ENCODE measurements around the gene CACNA1S.

The CACNA1S gene

DNA sequence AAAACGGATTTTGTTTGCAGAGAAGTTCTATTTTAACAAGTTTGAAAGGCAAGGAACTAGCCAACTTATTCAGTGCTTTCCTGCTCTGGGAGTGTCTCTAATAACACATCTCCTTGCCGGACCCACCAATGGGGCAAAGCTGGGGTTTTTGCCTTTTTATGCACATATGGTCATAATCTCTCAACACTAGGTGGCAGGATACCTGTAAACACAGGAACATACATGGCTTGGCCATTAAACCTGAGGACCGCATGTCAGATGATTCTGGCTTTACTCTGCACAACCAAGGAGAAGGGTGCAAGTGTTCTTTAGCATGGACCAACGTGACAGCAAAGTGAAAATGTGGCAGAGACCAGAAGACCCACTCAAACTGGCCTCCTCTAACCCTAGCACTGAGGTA is 37.2 kb upstream of the CACNA1S start:
- H3K23ac ChIP-seq (ENCODE audit: low read depth, low read length, poor library complexity), result no peak overlapping the region
- no peak overlapping the region for H2BK15ac ChIP-seq (ENCODE audit: low read length)
- no peak overlapping the region for H3K4me3 ChIP-seq (ENCODE audit: low read length in 2 of 2)
- H3K27me3 ChIP-seq (ENCODE audit: control insufficient read depth in 3 of 3, insufficient read depth in 3 of 3, low read depth in 1 of 3, low read length in 3 of 3), result no peaks in the 10 kb centered on the region
- no peak overlapping the region for H3K4me2 ChIP-seq (ENCODE audit: insufficient read depth, low read length, poor library complexity, severe bottlenecking)
- peaks cover 2 to 8% of the 10 kb centered on the region in 2 donors for H3K4me1 ChIP-seq (ENCODE audit: control insufficient read depth in 2 of 2, insufficient read depth in 1 of 2, low read depth in 1 of 2, low read length in 2 of 2)
- H3K36me3 ChIP-seq (replicated peaks in 1 of 2; ENCODE audit: control insufficient read depth in 2 of 2, insufficient read depth in 2 of 2, low read length in 2 of 2), result peaks cover 63 to 83% of the 10 kb centered on the region in 2 donors
- no peak overlapping the region for H2BK12ac ChIP-seq (ENCODE audit: low read length)
- no peak overlapping the region for H3K9ac ChIP-seq (ENCODE audit: low read depth, low read length, poor library complexity)
- DNase-seq (ENCODE audit: low spot score), result no peak
- no peak overlapping the region for H3K14ac ChIP-seq (ENCODE audit: low read length)
- H3K4ac ChIP-seq (ENCODE audit: low read length), result no peak overlapping the region
- no peak overlapping the region for H4K8ac ChIP-seq (ENCODE audit: low read depth, low read length)
- H2AFZ ChIP-seq (ENCODE audit: low read length), result no peak overlapping the region
- WGBS, 2 donors (ENCODE audit: extremely low coverage in 2 of 2, insufficient read length in 2 of 2, insufficient replicate concordance in 1 of 2), result no CpG with 5 or more reads among the region's 4 CpGs
- no peak overlapping the region for H3K18ac ChIP-seq (ENCODE audit: low read length)
- H4K91ac ChIP-seq (ENCODE audit: low read depth, low read length, poor library complexity), result no peak overlapping the region
- H3K27ac ChIP-seq (replicated peaks; ENCODE audit: low read length), result no peak overlapping the region
- H3K9me3 ChIP-seq (replicated peaks in 1 of 2; ENCODE audit: control insufficient read depth in 2 of 2, insufficient read depth in 1 of 2, low read depth in 1 of 2, low read length in 2 of 2), result no peaks in the 10 kb centered on the region
- H2BK5ac ChIP-seq (ENCODE audit: low read length), result no peak overlapping the region
- H2AK5ac ChIP-seq (ENCODE audit: low read depth, low read length), result no peak overlapping the region
- peaks cover 10% of the 10 kb centered on the region for H3K79me1 ChIP-seq (ENCODE audit: low read depth, low read length)
- H2BK120ac ChIP-seq (ENCODE audit: low read depth, low read length), result no peak overlapping the region

DNA sequence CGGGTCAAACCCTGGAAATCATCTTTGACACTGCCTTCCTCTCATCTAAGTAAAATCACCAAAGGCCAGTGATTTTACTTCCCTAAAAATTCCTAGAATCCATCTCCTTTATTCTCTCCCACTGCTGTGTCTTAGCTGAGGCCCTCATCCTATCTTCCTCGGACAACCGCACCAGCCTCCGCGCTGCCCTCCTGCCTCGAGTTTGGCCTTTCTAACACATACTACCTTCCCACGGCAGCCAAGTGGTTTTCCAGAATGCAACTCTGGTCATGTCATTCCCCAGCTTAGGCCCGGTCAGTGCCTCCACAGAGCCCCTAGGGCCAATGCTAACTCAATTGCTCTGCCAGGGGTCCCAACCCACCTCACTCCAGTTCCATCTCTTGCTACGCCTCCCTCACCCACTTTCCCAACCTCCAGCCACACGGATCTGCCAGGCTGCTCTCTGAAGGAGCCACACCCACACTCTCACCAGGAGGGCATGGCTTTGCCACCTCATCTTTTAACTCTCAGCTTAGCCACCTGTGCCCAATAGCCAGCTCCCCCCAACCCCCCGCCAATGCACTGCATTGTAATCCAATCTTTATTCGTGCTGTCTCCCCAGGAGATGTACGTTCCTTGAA is 35.3 kb upstream of the CACNA1S start:
- H3K23ac ChIP-seq (ENCODE audit: low read depth, low read length, poor library complexity), result no peak overlapping the region
- no peak overlapping the region for H3K4me2 ChIP-seq (ENCODE audit: insufficient read depth, low read length, poor library complexity, severe bottlenecking)
- H4K91ac ChIP-seq (ENCODE audit: low read depth, low read length, poor library complexity), result no peak overlapping the region
- H2AFZ ChIP-seq (ENCODE audit: low read length), result no peak overlapping the region
- no peak overlapping the region for H2AK5ac ChIP-seq (ENCODE audit: low read depth, low read length)
- no peaks in the 10 kb centered on the region for H3K27me3 ChIP-seq (ENCODE audit: control insufficient read depth in 3 of 3, insufficient read depth in 3 of 3, low read depth in 1 of 3, low read length in 3 of 3)
- no peak overlapping the region for H3K27ac ChIP-seq (replicated peaks; ENCODE audit: low read length)
- H3K4ac ChIP-seq (ENCODE audit: low read length), result no peak overlapping the region
- no peak overlapping the region for H2BK15ac ChIP-seq (ENCODE audit: low read length)
- H2BK120ac ChIP-seq (ENCODE audit: low read depth, low read length), result no peak overlapping the region
- no peak overlapping the region for H4K8ac ChIP-seq (ENCODE audit: low read depth, low read length)
- peaks cover 2% of the 10 kb centered on the region for H3K79me1 ChIP-seq (ENCODE audit: low read depth, low read length)
- H3K9me3 ChIP-seq (replicated peaks in 1 of 2; ENCODE audit: control insufficient read depth in 2 of 2, insufficient read depth in 1 of 2, low read depth in 1 of 2, low read length in 2 of 2), result no peaks in the 10 kb centered on the region
- no CpG with 5 or more reads among the region's 13 CpGs for WGBS, 2 donors (ENCODE audit: extremely low coverage in 2 of 2, insufficient read length in 2 of 2, insufficient replicate concordance in 1 of 2)
- no peak overlapping the region for H2BK12ac ChIP-seq (ENCODE audit: low read length)
- no peak overlapping the region for H3K9ac ChIP-seq (ENCODE audit: low read depth, low read length, poor library complexity)
- H3K4me1 ChIP-seq (ENCODE audit: control insufficient read depth in 2 of 2, insufficient read depth in 1 of 2, low read depth in 1 of 2, low read length in 2 of 2), result no peaks in the 10 kb centered on the region
- H3K14ac ChIP-seq (ENCODE audit: low read length), result no peak overlapping the region
- H3K18ac ChIP-seq (ENCODE audit: low read length), result no peak overlapping the region
- peak overlapping the region; percentile 35 for H2BK5ac ChIP-seq (ENCODE audit: low read length)
- no peak overlapping the region for H3K4me3 ChIP-seq (ENCODE audit: low read length in 2 of 2)
- peaks cover 79 to 100% of the 10 kb centered on the region in 2 donors for H3K36me3 ChIP-seq (replicated peaks in 1 of 2; ENCODE audit: control insufficient read depth in 2 of 2, insufficient read depth in 2 of 2, low read length in 2 of 2)
- DNase-seq (ENCODE audit: low spot score), result no peak

DNA sequence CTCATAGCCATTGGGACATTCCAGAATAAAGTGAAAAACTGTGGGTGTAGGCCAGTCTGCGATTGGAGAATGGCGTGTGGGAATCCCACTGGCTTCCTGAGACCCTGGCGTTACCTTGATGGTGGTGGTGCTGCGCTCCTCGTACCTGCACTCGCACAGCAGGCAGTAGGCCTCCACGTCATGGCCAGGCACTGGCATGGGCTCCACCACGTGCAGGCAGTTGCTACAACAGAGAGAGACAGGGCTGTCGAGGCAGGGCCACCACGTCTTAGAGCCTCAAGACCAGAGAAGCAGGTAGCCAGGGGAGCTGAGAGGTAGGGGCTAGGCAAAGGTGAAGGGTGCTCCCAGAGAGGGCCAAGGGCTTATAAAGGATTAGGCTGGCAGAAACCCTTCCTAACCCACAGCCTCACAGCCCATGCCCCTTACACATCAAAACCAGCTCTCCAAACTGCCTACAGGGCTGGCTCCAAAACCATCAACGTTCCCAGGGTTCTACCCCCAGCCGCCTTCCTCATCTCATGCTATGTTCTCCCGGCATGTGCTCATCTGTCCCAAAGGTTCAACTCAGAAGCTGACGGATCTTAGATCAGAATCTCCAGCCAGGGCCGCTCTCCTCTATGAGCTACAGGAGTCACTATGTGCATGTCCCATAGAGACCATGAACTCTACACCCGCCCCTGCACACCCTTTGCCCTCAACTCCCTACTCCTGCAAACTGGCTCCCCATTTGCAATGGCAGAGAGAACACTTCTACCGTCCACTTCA is 34.6 kb upstream of the CACNA1S start:
- H3K4me2 ChIP-seq (ENCODE audit: insufficient read depth, low read length, poor library complexity, severe bottlenecking), result no peak overlapping the region
- no peaks in the 10 kb centered on the region for H3K27me3 ChIP-seq (ENCODE audit: control insufficient read depth in 3 of 3, insufficient read depth in 3 of 3, low read depth in 1 of 3, low read length in 3 of 3)
- H3K4me1 ChIP-seq (ENCODE audit: control insufficient read depth in 2 of 2, insufficient read depth in 1 of 2, low read depth in 1 of 2, low read length in 2 of 2), result no peaks in the 10 kb centered on the region
- H3K9me3 ChIP-seq (replicated peaks in 1 of 2; ENCODE audit: control insufficient read depth in 2 of 2, insufficient read depth in 1 of 2, low read depth in 1 of 2, low read length in 2 of 2), result no peaks in the 10 kb centered on the region
- no peak overlapping the region for H2AK5ac ChIP-seq (ENCODE audit: low read depth, low read length)
- no peak overlapping the region for H2BK15ac ChIP-seq (ENCODE audit: low read length)
- H2BK12ac ChIP-seq (ENCODE audit: low read length), result no peak overlapping the region
- peaks cover 2% of the 10 kb centered on the region for H3K79me1 ChIP-seq (ENCODE audit: low read depth, low read length)
- H3K4me3 ChIP-seq (ENCODE audit: low read length in 2 of 2), result peak overlapping the region in 1 of 2 donors; percentile 31
- H3K18ac ChIP-seq (ENCODE audit: low read length), result no peak overlapping the region
- no CpG with 5 or more reads among the region's 17 CpGs for WGBS, 2 donors (ENCODE audit: extremely low coverage in 2 of 2, insufficient read length in 2 of 2, insufficient replicate concordance in 1 of 2)
- no peak overlapping the region for H3K4ac ChIP-seq (ENCODE audit: low read length)
- H3K9ac ChIP-seq (ENCODE audit: low read depth, low read length, poor library complexity), result no peak overlapping the region
- DNase-seq (ENCODE audit: low spot score), result no peak
- H2AFZ ChIP-seq (ENCODE audit: low read length), result no peak overlapping the region
- no peak overlapping the region for H2BK120ac ChIP-seq (ENCODE audit: low read depth, low read length)
- H3K23ac ChIP-seq (ENCODE audit: low read depth, low read length, poor library complexity), result peak overlapping the region; percentile 77
- no peak overlapping the region for H2BK5ac ChIP-seq (ENCODE audit: low read length)
- H4K8ac ChIP-seq (ENCODE audit: low read depth, low read length), result no peak overlapping the region
- peaks cover 81 to 100% of the 10 kb centered on the region in 2 donors for H3K36me3 ChIP-seq (replicated peaks in 1 of 2; ENCODE audit: control insufficient read depth in 2 of 2, insufficient read depth in 2 of 2, low read length in 2 of 2)
- no peak overlapping the region for H3K27ac ChIP-seq (replicated peaks; ENCODE audit: low read length)
- H4K91ac ChIP-seq (ENCODE audit: low read depth, low read length, poor library complexity), result no peak overlapping the region
- no peak overlapping the region for H3K14ac ChIP-seq (ENCODE audit: low read length)

DNA sequence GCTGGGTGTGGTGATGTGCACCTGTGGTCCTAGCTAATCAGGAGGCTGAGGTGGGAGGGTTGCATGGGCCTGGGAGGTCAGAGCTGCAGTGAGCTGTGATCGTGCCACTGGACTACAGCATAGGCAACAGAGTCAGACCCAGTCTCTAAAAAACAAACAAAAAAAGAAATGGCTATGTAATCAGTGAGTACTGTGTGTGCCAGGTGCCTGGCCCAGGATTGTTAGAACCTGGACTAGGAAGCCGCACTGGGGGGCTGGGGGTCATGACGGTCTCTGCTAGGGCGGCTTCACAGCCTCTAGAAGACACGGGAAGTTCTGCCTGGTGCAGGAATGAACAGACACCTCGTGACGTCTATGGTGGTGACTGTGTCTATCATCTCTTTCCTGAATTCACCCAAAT is 33.6 kb upstream of the CACNA1S start:
- DNase-seq (ENCODE audit: low spot score), result no peak
- no peak overlapping the region for H2BK120ac ChIP-seq (ENCODE audit: low read depth, low read length)
- H3K79me1 ChIP-seq (ENCODE audit: low read depth, low read length), result peaks cover 2% of the 10 kb centered on the region
- H3K4me1 ChIP-seq (ENCODE audit: control insufficient read depth in 2 of 2, insufficient read depth in 1 of 2, low read depth in 1 of 2, low read length in 2 of 2), result no peaks in the 10 kb centered on the region
- H3K4ac ChIP-seq (ENCODE audit: low read length), result no peak overlapping the region
- no peak overlapping the region for H2AK5ac ChIP-seq (ENCODE audit: low read depth, low read length)
- H2BK5ac ChIP-seq (ENCODE audit: low read length), result no peak overlapping the region
- no peak overlapping the region for H2AFZ ChIP-seq (ENCODE audit: low read length)
- no peaks in the 10 kb centered on the region for H3K9me3 ChIP-seq (replicated peaks in 1 of 2; ENCODE audit: control insufficient read depth in 2 of 2, insufficient read depth in 1 of 2, low read depth in 1 of 2, low read length in 2 of 2)
- H3K27ac ChIP-seq (replicated peaks; ENCODE audit: low read length), result no peak overlapping the region
- no peak overlapping the region for H2BK12ac ChIP-seq (ENCODE audit: low read length)
- H4K91ac ChIP-seq (ENCODE audit: low read depth, low read length, poor library complexity), result no peak overlapping the region
- H3K4me3 ChIP-seq (ENCODE audit: low read length in 2 of 2), result no peak overlapping the region
- H3K4me2 ChIP-seq (ENCODE audit: insufficient read depth, low read length, poor library complexity, severe bottlenecking), result no peak overlapping the region
- no peak overlapping the region for H4K8ac ChIP-seq (ENCODE audit: low read depth, low read length)
- H3K36me3 ChIP-seq (replicated peaks in 1 of 2; ENCODE audit: control insufficient read depth in 2 of 2, insufficient read depth in 2 of 2, low read length in 2 of 2), result peaks cover 81 to 100% of the 10 kb centered on the region in 2 donors
- no peak overlapping the region for H3K9ac ChIP-seq (ENCODE audit: low read depth, low read length, poor library complexity)
- no peaks in the 10 kb centered on the region for H3K27me3 ChIP-seq (ENCODE audit: control insufficient read depth in 3 of 3, insufficient read depth in 3 of 3, low read depth in 1 of 3, low read length in 3 of 3)
- WGBS, 2 donors (ENCODE audit: extremely low coverage in 2 of 2, insufficient read length in 2 of 2, insufficient replicate concordance in 1 of 2), result no CpG with 5 or more reads among the region's 7 CpGs
- no peak overlapping the region for H2BK15ac ChIP-seq (ENCODE audit: low read length)
- no peak overlapping the region for H3K23ac ChIP-seq (ENCODE audit: low read depth, low read length, poor library complexity)
- H3K14ac ChIP-seq (ENCODE audit: low read length), result no peak overlapping the region
- H3K18ac ChIP-seq (ENCODE audit: low read length), result no peak overlapping the region

Measured in neuronal stem cell (in vitro differentiated cells).